ENCODE results near the gene TUBGCP6. TPM values are rescaled to one million over a fixed set of nuclear protein-coding genes. Genes with fewer than 3 reads are reported as not detected.

TUBGCP6 gene
- total RNA-seq, 3 donors from 2014 or later, result 34.2 to 66.2 (median 59.6) TPM

GRCh38 chr22:50224071-50224470 is 20.8 kb downstream of the TUBGCP6 start:
- H3K36me3 ChIP-seq, result peaks cover 20% of the 10 kb centered on the region
- no peak overlapping the region for H3K27ac ChIP-seq
- no peaks in the 10 kb centered on the region for H3K27me3 ChIP-seq
- TF ChIP-seq CTCF (IDR thresholded peaks at IDR 0.05) (no peak), POLR2AphosphoS5 (IDR thresholded peaks at IDR 0.05) (no peak), POLR2A (IDR thresholded peaks at IDR 0.05) (no peak)
- no peaks in the 10 kb centered on the region for H3K4me1 ChIP-seq
- intact Hi-C loops (cut with DNase I; ENCODE audit: low total_unique reads), result no loop called here
- H3K9me3 ChIP-seq, result no peaks in the 10 kb centered on the region
- no peak overlapping the region for H3K4me3 ChIP-seq
- DNase-seq (ENCODE audit: low spot score in 2 of 2), result no peak

GRCh38 chr22:50222508-50222907 is 22.3 kb downstream of the TUBGCP6 start:
- H3K36me3 ChIP-seq, result peaks cover 20% of the 10 kb centered on the region
- no peaks in the 10 kb centered on the region for H3K27me3 ChIP-seq
- intact Hi-C loops (cut with DNase I; ENCODE audit: low total_unique reads), result no loop called here
- DNase-seq (ENCODE audit: low spot score in 2 of 2), result no peak
- no peaks in the 10 kb centered on the region for H3K4me1 ChIP-seq
- TF ChIP-seq CTCF (IDR thresholded peaks at IDR 0.05), result no peak
- TF ChIP-seq POLR2AphosphoS5 (IDR thresholded peaks at IDR 0.05), result no peak
- TF ChIP-seq POLR2A (IDR thresholded peaks at IDR 0.05), result no peak
- H3K4me3 ChIP-seq, result no peak overlapping the region
- H3K27ac ChIP-seq, result no peak overlapping the region
- H3K9me3 ChIP-seq, result no peaks in the 10 kb centered on the region

- Histone ChIP-seq H3K4me3 (no peak overlapping the region), H3K27ac (no peak overlapping the region), H3K9me3 (no peaks in the 10 kb centered on the region), H3K4me1 (no peaks in the 10 kb centered on the region), H3K36me3 (peaks cover 25% of the 10 kb centered on the region), H3K27me3 (no peaks in the 10 kb centered on the region)
- DNase-seq (ENCODE audit: low spot score in 2 of 2), result no peak
- intact Hi-C loops (cut with DNase I; ENCODE audit: low total_unique reads), result no loop called here
- TF ChIP-seq CTCF (IDR thresholded peaks at IDR 0.05) (no peak), POLR2AphosphoS5 (IDR thresholded peaks at IDR 0.05) (no peak), POLR2A (IDR thresholded peaks at IDR 0.05) (no peak)
These were observed 23.2 kb downstream of the TUBGCP6 start for GRCh38 chr22:50221410-50222300.

- TF ChIP-seq POLR2A (IDR thresholded peaks at IDR 0.05) (no peak), CTCF (IDR thresholded peaks at IDR 0.05) (no peak), POLR2AphosphoS5 (IDR thresholded peaks at IDR 0.05) (no peak)
- H3K4me3 ChIP-seq, result no peak overlapping the region
- H3K36me3 ChIP-seq, result peaks cover 30% of the 10 kb centered on the region
- no peaks in the 10 kb centered on the region for H3K9me3 ChIP-seq
- H3K4me1 ChIP-seq, result no peaks in the 10 kb centered on the region
- no peak for DNase-seq (ENCODE audit: low spot score in 2 of 2)
- no peak overlapping the region for H3K27ac ChIP-seq
- H3K27me3 ChIP-seq, result no peaks in the 10 kb centered on the region
- intact Hi-C loops (cut with DNase I; ENCODE audit: low total_unique reads), result no loop called here
These were observed 24.0 kb downstream of the TUBGCP6 start for GRCh38 chr22:50220603-50221409.

Measured in breast epithelium (tissue), 4 donors.